Panc1 (cell line): Measurements from ENCODE around the gene PMPCB. TPM values are rescaled to one million over a fixed set of nuclear protein-coding genes. Genes with fewer than 3 reads are reported as not detected.

Experiments
- ATAC-seq: fragments of 200-7000 bp; cut with Tn5 transposase; 2 replicates; pipeline ENCODE4 v1.9.1; 2020; ENCODE audit warnings: mild to moderate bottlenecking, moderate library complexity
- BruUV-seq: library from RNA; stranded (reverse); fragments of 400-500 nt; replicated peaks from 2 replicates; lab custom pipeline; 2021; lab: Mats Ljungman, UMichigan
- CTCF ChIA-PET: fragments of 300-600 bp; sonication (Branson Sonifier 250); formaldehyde crosslinking; loops from one replicate; lab custom pipeline; 2022; ENCODE audit warnings: antibody characterized with exemption; lab: Charles Lee
- POLR2A ChIA-PET: fragments of 300-600 bp; sonication (Branson Sonifier 250); formaldehyde crosslinking; loops from one replicate; lab custom pipeline; 2022; ENCODE audit warnings: antibody characterized with exemption; lab: Charles Lee
- DNase-seq: peaks from one replicate; pipeline ENCODE4 v3.0.0-alpha.2; 2010; ENCODE audit warnings: low read depth, low spot score
- H3K27ac ChIP-seq: 2 replicates; pipeline ENCODE4 v1.5.1; 2011; ENCODE audit warnings: mild to moderate bottlenecking, low read length, inconsistent platforms
- H3K27me3 ChIP-seq: fragments of 200-500 bp; sonication (Bioruptor generic); 2 replicates; pipeline ENCODE4 v1.6.0; 2014; ENCODE audit warnings: low read length, inconsistent platforms; ENCODE audit not compliant: control insufficient read depth, insufficient read depth
- H3K36me3 ChIP-seq: fragments of 200-500 bp; sonication (Bioruptor generic); 2 replicates; pipeline ENCODE4 v1.5.1; 2014; ENCODE audit warnings: inconsistent platforms, mild to moderate bottlenecking, low read length, moderate library complexity; ENCODE audit not compliant: control insufficient read depth, insufficient read depth
- H3K4me1 ChIP-seq: 2 replicates; pipeline ENCODE4 v1.5.1; 2011; ENCODE audit warnings: inconsistent platforms, mild to moderate bottlenecking, low read length, moderate library complexity; ENCODE audit not compliant: control insufficient read depth, insufficient read depth
- H3K4me3 ChIP-seq, 2 experiments: 2 replicates each; pipeline ENCODE4 v1.5.1; 2011 to 2012; ENCODE audit warnings: low read depth in 2 of 2, low read length in 2 of 2, mild to moderate bottlenecking in 2 of 2, inconsistent platforms in 1 of 2, moderate library complexity in 1 of 2
- H3K9me3 ChIP-seq: fragments of 200-500 bp; sonication (Bioruptor generic); 2 replicates; pipeline ENCODE4 v1.5.1; 2014; ENCODE audit warnings: low read depth, mild to moderate bottlenecking, inconsistent platforms, low read length, moderate library complexity; ENCODE audit not compliant: control insufficient read depth, insufficient read depth
- CTCF ChIP-seq: fragments of 450-650 bp; IDR thresholded peaks from 2 replicates; pipeline ENCODE4 v1.5.1; 2017; ENCODE audit warnings: mild to moderate bottlenecking
- POLR2AphosphoS5 ChIP-seq: IDR thresholded peaks from 2 replicates; pipeline ENCODE4 v1.6.1; 2012; ENCODE audit warnings: mild to moderate bottlenecking, low read depth, low read length, moderate library complexity
- SIN3A ChIP-seq: IDR thresholded peaks from 2 replicates; pipeline ENCODE4 v1.6.1; 2012; ENCODE audit warnings: low read depth, mild to moderate bottlenecking, low read length, moderate library complexity, borderline replicate concordance; ENCODE audit not compliant: insufficient read depth
- TCF7L2 ChIP-seq: IDR thresholded peaks from 2 replicates; pipeline ENCODE4 v1.6.1; 2011; ENCODE audit warnings: mild to moderate bottlenecking, low read depth, low read length, inconsistent platforms
- in situ Hi-C: cut with HindIII; loops from 2 replicates; pipeline ENCODE4 v1.10.0; 2016; ENCODE audit warnings: low sequenced_read_pairs, low pct_unique_long_range_greater_than_20kb
- intact Hi-C: fragments of 100-400 bp; cut with micrococcal nuclease; formaldehyde crosslinking; loops from one replicate; pipeline ENCODE4 v1.10.0; 2022; ENCODE audit not compliant: unreplicated experiment
- total RNA-seq: library from RNA; stranded (reverse); gene quantifications from one replicate; pipeline ENCODE4 v1.2.1, GENCODE V29; 2021; ENCODE audit not compliant: unreplicated experiment
- TF ChIP-seq, protein P1 (sequence below), 2 experiments: IDR thresholded peaks; 2 replicates each; pipeline ENCODE4 v1.6.1; 2011 to 2012; ENCODE audit warnings: low read depth in 2 of 2, control low read depth in 1 of 2, low read length in 1 of 2, mild to moderate bottlenecking in 1 of 2, moderate library complexity in 1 of 2; ENCODE audit not compliant: insufficient read depth in 1 of 2

Gene PMPCB
- total RNA-seq, 1 experiment from 2014 or later: 61.1 TPM

DNA sequence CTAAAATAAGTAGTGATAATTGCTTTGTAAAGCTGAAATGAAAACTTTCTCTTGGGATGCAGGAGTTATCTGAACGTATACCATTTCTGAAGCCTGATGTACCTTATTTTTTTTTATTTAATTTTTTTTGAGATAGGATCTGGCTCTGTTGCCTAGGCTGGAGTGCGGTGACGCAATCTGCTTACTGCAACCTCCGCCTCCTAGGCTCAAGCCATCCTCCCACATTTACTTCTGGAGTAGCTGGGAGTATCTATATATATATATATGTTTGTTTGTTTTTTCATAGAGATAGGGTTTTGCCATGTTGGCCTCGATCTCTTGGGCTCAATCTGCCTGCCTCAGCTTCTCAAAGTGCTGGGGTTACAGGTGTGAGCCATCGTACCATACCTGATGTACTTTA, 2.4 kb downstream of the PMPCB start:
- Histone ChIP-seq H3K36me3 (peaks cover 32% of the 10 kb centered on the region), H3K27ac (no peak overlapping the region), H3K4me3 (no peak overlapping the region), H3K9me3 (no peaks in the 10 kb centered on the region), H3K4me1 (peaks cover 16% of the 10 kb centered on the region), H3K27me3 (no peaks in the 10 kb centered on the region)
- no peak for DNase-seq
- TF ChIP-seq SIN3A (no peak), POLR2AphosphoS5 (no peak), CTCF (no peak), TCF7L2 (no peak)
- POLR2A ChIA-PET: no interaction called here
- CTCF ChIA-PET: no interaction called here
- no TSS peak for BruUV-seq
- no peak for ATAC-seq
- intact Hi-C loops: no loop called here
- in situ Hi-C loops: no loop called here

DNA sequence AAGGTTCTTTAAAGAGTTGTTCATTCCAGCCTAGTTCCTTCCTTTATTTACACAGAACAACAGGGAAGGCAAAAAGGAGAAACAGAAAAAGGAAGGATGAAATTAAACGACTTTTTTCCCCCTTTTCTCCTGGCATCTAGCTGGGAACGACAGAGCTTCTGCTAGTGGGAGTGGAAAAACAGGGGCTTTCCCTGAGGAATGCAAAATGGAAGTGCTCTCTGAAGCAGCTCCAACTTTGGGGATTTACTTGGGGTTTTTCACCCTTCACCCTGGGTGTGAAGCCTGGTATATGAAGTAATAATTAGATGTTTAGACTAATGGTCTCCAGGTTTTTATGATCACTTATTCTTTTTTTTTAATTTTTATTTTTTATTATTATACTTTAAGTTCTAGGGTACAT, 4.2 kb downstream of the PMPCB start:
- in situ Hi-C loops (no loop called here), intact Hi-C loops (no loop called here)
- Histone ChIP-seq H3K27me3 (no peaks in the 10 kb centered on the region), H3K9me3 (no peaks in the 10 kb centered on the region), H3K4me1 (peaks cover 16% of the 10 kb centered on the region), H3K4me3 (no peak overlapping the region), H3K36me3 (peaks cover 43% of the 10 kb centered on the region), H3K27ac (no peak overlapping the region)
- POLR2A ChIA-PET: interaction anchor here (0.9 kb wide), 1 partner anchor 26 kb away, joined by 3 read pairs; no protein-coding TSS in a partner anchor
- CTCF ChIA-PET: no interaction called here
- no peak for ATAC-seq
- no peak for DNase-seq
- TF ChIP-seq SIN3A: no peak
- no peak for TF ChIP-seq POLR2AphosphoS5
- no TSS peak for BruUV-seq

DNA sequence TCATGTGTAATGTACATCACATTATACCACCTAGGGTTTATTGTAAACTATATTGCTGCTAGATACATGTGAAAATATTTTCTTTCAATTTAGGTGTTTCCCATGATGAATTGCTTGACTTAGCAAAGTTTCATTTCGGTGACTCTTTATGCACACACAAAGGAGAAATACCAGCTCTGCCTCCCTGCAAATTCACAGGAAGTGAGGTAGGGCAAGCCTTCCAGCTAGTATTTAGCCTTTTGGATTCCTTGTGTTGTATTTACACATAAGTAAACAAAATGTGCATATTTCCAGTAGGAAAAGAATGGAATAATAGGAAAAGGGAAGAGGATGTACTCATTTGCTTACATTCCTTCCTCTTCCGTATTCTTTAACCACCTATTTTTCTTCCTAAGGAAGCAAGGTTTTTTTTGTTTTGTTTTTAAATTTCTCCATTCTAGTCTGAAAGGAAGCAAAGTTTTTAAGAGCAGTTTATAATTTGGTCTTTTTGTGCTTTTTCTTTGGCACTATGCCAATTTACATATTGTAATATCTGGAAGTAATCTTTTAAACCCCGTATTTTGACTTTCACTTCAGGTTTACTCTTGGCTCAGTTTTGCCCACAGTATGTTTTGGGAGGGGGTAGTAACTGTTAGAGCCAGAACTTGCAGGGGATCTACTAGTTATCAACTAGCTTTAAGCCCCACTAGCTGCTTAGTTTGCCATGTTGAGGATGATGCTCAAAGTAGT, 10.4 kb downstream of the PMPCB start:
- Histone ChIP-seq H3K27ac (no peak overlapping the region), H3K36me3 (peaks cover 66% of the 10 kb centered on the region), H3K4me3 (no peak overlapping the region), H3K27me3 (no peaks in the 10 kb centered on the region), H3K9me3 (no peaks in the 10 kb centered on the region), H3K4me1 (no peaks in the 10 kb centered on the region)
- in situ Hi-C loops (no loop called here), intact Hi-C loops (no loop called here)
- no TSS peak for BruUV-seq
- ATAC-seq: no peak
- no peak for DNase-seq
- ChIA-PET CTCF (interaction anchor here (0.5 kb wide), 1 partner anchor 67 kb away, joined by 7 read pairs; no protein-coding TSS in a partner anchor), POLR2A (interaction anchor here (1.0 kb wide), 1 partner anchor 9 kb away, joined by 4 read pairs; no protein-coding TSS in a partner anchor)
- TF ChIP-seq SIN3A (no peak), POLR2AphosphoS5 (no peak), TCF7L2 (no peak), CTCF (no peak)
- TF ChIP-seq, protein P1, sequence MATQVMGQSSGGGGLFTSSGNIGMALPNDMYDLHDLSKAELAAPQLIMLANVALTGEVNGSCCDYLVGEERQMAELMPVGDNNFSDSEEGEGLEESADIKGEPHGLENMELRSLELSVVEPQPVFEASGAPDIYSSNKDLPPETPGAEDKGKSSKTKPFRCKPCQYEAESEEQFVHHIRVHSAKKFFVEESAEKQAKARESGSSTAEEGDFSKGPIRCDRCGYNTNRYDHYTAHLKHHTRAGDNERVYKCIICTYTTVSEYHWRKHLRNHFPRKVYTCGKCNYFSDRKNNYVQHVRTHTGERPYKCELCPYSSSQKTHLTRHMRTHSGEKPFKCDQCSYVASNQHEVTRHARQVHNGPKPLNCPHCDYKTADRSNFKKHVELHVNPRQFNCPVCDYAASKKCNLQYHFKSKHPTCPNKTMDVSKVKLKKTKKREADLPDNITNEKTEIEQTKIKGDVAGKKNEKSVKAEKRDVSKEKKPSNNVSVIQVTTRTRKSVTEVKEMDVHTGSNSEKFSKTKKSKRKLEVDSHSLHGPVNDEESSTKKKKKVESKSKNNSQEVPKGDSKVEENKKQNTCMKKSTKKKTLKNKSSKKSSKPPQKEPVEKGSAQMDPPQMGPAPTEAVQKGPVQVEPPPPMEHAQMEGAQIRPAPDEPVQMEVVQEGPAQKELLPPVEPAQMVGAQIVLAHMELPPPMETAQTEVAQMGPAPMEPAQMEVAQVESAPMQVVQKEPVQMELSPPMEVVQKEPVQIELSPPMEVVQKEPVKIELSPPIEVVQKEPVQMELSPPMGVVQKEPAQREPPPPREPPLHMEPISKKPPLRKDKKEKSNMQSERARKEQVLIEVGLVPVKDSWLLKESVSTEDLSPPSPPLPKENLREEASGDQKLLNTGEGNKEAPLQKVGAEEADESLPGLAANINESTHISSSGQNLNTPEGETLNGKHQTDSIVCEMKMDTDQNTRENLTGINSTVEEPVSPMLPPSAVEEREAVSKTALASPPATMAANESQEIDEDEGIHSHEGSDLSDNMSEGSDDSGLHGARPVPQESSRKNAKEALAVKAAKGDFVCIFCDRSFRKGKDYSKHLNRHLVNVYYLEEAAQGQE (IDR thresholded peaks at IDR 0.05; ENCODE audit: insufficient read depth in 1 of 2, low read depth in 2 of 2, low read length in 1 of 2): no peak
